ENCODE data around the gene PLA2G4E.

GRCh38 chr15:41936155-41936554, 84.7 kb downstream of the PLA2G4E start:
- no peak for TF ChIP-seq CTCF (IDR thresholded peaks at IDR 0.05)
- TF ChIP-seq POLR2A (IDR thresholded peaks at IDR 0.05) = no peak

Measured in esophagus squamous epithelium (tissue), 4 donors.